DOHH2 (cell line): ENCODE results near the gene OCIAD2.

Source experiments
- EZH2phosphoT487 ChIP-seq: fragments of 200-600 bp; sonication (generic); IDR thresholded peaks from 2 replicates; pipeline ENCODE4 v1.6.1; 2017; ENCODE audit warnings: borderline replicate concordance, mild to moderate bottlenecking, antibody characterized with exemption, low read length, moderate library complexity, mixed read lengths
- TF ChIP-seq, protein P1 (sequence below): fragments of 200-600 bp; sonication (generic); IDR thresholded peaks from one replicate; pipeline ENCODE4 v1.5.1; 2014; ENCODE audit warnings: antibody characterized with exemption, mild to moderate bottlenecking, low read depth, low read length; ENCODE audit not compliant: poor library complexity, severe bottlenecking

DNA sequence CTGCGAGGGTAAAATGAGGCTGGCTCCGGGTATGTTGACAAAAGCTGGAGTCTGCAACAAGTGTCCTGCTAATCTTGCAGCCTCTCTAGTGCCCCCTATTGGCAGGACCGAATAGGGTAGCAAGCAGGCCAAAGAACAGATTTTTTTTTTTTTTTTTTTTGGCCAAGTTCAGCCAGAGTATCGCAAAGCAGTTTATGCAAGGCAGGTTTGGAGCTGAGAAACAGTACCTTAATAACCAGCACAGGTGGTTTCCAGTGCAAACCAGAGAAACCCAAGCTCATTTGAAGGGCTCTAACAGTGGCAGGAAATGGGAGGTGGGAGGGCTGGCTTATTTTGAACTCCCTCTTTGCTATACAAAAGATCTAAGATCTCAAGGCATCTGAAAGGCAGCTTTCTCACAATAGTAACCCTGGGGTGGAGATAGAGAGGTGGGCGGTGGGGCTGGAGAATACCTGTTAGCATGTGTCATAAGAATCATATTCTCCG is 38.2 kb upstream of the OCIAD2 start:
- TF ChIP-seq, protein P1, sequence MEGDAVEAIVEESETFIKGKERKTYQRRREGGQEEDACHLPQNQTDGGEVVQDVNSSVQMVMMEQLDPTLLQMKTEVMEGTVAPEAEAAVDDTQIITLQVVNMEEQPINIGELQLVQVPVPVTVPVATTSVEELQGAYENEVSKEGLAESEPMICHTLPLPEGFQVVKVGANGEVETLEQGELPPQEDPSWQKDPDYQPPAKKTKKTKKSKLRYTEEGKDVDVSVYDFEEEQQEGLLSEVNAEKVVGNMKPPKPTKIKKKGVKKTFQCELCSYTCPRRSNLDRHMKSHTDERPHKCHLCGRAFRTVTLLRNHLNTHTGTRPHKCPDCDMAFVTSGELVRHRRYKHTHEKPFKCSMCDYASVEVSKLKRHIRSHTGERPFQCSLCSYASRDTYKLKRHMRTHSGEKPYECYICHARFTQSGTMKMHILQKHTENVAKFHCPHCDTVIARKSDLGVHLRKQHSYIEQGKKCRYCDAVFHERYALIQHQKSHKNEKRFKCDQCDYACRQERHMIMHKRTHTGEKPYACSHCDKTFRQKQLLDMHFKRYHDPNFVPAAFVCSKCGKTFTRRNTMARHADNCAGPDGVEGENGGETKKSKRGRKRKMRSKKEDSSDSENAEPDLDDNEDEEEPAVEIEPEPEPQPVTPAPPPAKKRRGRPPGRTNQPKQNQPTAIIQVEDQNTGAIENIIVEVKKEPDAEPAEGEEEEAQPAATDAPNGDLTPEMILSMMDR = peak; percentile 66
- TF ChIP-seq EZH2phosphoT487 = no peak
